GM21381 (cell line): ENCODE measurements around the gene SOWAHB.

Source experiments
- ATAC-seq: cut with Tn5 transposase; IDR thresholded peaks from one replicate; pipeline ENCODE4 v1.9.1; 2021; ENCODE audit warnings: mild to moderate bottlenecking, moderate library complexity; ENCODE audit not compliant: unreplicated experiment

The SOWAHB gene

GRCh38 chr4:76897536-76898384, at the start of gene SOWAHB:
SOWAHB (minus strand) TSS chr4:76898144; CDS start chr4:76897849, 295 bp downstream.
- ATAC-seq, result no peak

- ATAC-seq, result no peak
Measured at GRCh38 chr4:76947369-76947768, 49.4 kb upstream of the SOWAHB start.

- ATAC-seq, result no peak
Measured at GRCh38 chr4:76943790-76944189, 45.8 kb upstream of the SOWAHB start.

- no peak for ATAC-seq
Measured at GRCh38 chr4:76943129-76943620, 45.2 kb upstream of the SOWAHB start.

GRCh38 chr4:76939184-76939583, 41.2 kb upstream of the SOWAHB start:
- ATAC-seq, result no peak

GRCh38 chr4:76931576-76932276, 33.8 kb upstream of the SOWAHB start:
- ATAC-seq, result no peak

GRCh38 chr4:76931087-76931486, 33.1 kb upstream of the SOWAHB start:
- no peak for ATAC-seq

GRCh38 chr4:76930685-76931084, 32.7 kb upstream of the SOWAHB start:
- ATAC-seq, result no peak

GRCh38 chr4:76926841-76927240, 28.9 kb upstream of the SOWAHB start:
- no peak for ATAC-seq

GRCh38 chr4:76923619-76924357, 25.8 kb upstream of the SOWAHB start:
- no peak for ATAC-seq

- ATAC-seq, result no peak
Measured at GRCh38 chr4:76920715-76921114, 22.8 kb upstream of the SOWAHB start.

GRCh38 chr4:76909711-76910110, 11.8 kb upstream of the SOWAHB start:
- no peak for ATAC-seq

GRCh38 chr4:76905521-76905920, 7.6 kb upstream of the SOWAHB start:
- no peak for ATAC-seq

- ATAC-seq, result no peak
Measured at GRCh38 chr4:76904646-76905190, 6.8 kb upstream of the SOWAHB start.

- ATAC-seq, result no peak
Measured at GRCh38 chr4:76902233-76902890, 4.4 kb upstream of the SOWAHB start.

GRCh38 chr4:76898949-76899645, 1.2 kb upstream of the SOWAHB start:
- ATAC-seq, result no peak

- no peak for ATAC-seq
Measured at GRCh38 chr4:76898385-76898692, 395 bp upstream of the SOWAHB start.

GRCh38 chr4:76896614-76897535, 1.1 kb downstream of the SOWAHB start:
- no peak for ATAC-seq

GRCh38 chr4:76896048-76896447, 1.9 kb downstream of the SOWAHB start:
- no peak for ATAC-seq
